Eye (tissue), 1 donor: ENCODE measurements around the gene WWC1.
A peak's percentile ranks its signal among the peaks of the same experiment; 100 is the strongest.
"Not testable (repeated sequence)": the region's sequence is repeated elsewhere in the genome, so short reads cannot be mapped to it uniquely, and the experiment has no call there.

ENCODE experiments used
- DNase-seq: peaks from one replicate; pipeline ENCODE4 v3.0.0-alpha.2; 2015

The WWC1 gene

GRCh38 chr5:168286863-168287262 is 4.6 kb upstream of the WWC1 start:
- not testable (repeated sequence) for DNase-seq

DNA sequence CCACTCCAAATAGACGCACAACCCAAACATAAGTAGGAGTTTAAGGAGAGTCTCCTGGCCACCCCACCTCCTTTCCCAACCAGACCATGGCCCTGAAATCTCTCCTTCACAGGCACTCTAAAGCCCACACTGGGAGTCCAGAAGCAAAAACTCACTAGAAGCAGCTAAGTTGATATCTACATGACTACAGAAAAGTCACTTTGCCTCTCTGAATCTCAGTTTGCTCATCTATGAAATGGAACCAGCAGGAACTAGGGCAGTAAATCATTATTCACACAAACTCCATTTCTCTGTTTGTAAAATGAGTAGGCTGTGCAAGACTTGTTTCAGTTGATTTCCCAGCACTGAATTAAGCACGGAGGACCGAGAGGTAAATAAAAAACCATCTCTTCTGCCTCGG is 4.1 kb upstream of the WWC1 start:
- no peak for DNase-seq

- no peak for DNase-seq
Observed at GRCh38 chr5:168288349-168289245, 2.8 kb upstream of the WWC1 start.

DNA sequence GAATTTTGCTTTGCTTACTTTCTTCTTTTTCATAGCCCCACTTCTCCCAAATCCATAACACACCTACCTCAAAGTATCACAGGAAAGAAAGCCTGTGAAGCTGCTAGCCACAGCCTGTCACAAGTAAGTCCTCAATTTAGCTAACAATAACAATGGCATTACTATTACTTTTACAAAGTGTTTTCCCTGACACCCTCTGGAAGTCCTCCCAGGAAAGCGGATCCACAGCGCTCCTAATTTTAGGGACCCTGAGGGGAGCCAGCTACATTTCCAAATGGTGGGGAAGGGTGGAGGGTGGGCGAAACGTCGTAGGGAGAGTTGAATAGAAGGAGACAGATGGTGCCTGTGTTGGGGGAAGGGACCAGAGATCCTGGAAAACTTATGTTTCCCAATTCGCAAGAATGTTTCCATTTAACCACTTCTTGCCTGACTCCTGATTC is 523 bp upstream of the WWC1 start:
- no peak for DNase-seq

DNA sequence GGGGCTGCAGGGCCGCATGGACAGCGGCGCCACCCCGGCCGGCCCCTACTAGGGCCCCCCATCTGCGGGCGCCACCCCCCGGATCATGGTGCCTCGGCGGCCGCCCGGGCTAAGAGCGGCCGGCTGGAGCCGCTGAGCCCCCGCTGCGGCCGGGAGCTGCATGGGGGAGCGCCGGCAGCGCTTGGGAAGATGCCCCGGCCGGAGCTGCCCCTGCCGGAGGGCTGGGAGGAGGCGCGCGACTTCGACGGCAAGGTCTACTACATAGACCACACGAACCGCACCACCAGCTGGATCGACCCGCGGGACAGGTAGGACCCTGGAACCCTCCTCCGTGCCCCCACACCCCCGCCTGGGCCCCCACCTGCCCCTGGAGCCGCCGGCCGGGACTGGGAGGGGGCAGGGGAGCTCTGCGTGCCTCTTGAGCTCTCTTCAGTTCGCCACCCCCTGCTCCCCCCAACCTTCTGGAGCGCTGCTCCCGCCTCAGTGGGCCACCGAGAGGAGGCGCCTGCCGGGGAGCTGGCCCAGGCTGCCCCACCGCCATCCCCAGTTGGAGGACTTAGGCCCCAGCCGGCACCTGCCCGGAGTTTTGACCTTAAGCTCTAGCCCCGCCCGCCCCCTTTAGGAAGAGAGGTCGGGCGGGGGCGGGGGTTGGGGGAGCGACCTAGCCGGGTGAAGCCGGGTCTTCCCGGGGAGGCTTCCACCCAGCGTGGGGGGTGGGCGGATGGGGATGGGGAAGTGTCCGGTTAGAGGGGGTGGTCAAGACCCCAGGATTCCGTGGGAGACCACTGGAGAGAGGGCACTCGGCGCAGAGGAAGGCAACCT is 730 bp downstream of the WWC1 start:
- peak; percentile 65 for DNase-seq

DNA sequence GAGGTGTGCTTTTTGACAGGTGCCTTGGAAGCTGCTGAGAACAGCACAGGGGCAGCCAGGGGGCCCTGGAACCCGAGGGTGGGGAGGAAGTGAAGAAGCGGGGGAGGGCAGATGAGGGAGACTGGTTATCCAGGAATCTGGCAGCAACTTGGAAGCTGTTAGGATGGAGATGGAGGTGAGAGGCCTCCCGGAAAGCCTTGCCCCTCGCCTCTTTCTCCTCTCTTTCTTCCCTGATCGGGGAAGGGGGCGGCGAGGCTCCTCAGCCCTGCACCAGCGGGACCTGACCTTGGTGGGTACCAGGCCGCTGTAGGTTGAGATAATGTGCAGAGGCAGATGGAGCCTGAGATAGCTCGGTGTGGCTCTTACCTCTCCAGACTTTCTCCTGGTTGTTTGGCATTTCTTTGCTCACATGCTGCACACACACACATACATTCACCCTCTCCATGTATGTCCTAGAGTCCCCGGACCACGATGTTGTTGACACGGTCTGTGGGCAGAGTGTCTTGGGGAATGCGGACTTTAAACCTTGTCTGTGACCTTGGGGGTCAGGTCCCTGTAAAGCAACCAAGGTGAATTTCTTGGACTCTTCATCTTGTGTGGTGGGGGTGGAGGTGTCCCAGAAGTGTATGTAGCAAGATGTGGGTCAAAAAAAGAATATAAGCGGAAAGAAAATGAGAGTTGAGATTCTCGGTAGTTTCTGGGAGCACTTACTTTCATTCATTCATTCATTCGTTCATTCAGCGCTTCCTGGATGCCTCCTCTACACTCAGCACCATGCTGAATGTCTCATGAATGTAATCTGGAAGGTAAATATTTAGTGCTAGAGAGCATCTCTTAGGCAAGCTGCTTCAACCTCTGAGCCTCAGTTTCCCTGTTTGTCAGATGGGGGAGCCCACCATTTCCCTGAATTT is 1.6 kb downstream of the WWC1 start:
- no peak for DNase-seq

DNA sequence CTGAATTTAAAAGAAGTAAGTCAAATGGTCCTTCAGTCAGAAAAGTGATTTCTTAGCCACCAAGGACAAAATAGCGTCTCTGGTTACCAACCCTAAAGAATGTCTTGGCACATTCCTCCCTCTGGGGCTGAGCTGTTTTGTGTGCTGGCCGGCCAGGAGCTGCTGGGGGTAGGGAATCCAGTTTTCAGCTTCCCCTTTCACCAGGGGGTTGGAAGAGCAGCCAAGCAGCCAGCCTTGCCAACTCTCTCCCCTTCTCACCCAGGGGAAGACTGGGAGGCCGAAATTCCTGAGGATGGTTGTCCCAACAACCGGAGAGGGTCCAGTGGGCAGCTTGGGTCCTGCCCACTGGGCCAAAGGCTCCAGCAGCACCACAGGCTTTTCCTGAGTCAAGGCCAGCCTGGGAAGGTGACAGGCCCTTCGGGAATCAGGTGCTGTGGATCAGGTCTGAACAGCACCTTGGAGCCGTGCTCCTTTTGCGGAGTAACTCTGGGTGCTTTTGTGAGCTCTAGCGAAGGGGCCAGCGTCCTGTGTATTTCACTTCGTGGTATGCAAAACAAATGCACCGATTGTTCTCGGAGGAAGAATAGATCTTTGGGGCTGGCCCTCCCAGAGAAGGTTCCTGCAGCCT is 4.2 kb downstream of the WWC1 start:
- DNase-seq, result peak; percentile 79

GRCh38 chr5:168296682-168297081 is 5.2 kb downstream of the WWC1 start:
- DNase-seq, result no peak

- no peak for DNase-seq
Observed at GRCh38 chr5:168298949-168299348, 7.5 kb downstream of the WWC1 start.

DNA sequence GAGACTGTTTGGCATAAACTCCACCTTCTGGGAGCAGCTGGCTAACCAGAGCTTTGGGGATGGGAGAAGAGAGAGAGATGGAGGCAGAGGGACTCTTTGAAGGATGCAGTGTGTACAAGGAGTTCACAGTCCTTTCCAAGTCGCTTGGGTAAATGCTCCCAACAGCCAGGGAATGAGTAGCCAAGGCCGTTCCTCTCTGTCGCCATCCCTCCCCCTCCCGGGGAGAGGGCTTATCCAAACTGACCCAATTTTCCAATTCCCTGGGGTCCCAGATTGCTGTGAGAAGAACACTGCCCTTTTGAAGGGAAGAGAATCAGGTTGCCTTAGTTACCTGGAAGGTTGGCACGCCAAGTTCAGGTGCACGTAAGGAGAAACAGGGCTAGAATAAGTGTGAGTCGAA is 7.9 kb downstream of the WWC1 start:
- DNase-seq, result no peak

- no peak for DNase-seq
Observed at GRCh38 chr5:168300326-168301182, 9.1 kb downstream of the WWC1 start.

GRCh38 chr5:168301593-168302390 is 10.3 kb downstream of the WWC1 start:
- no peak for DNase-seq

GRCh38 chr5:168302785-168303184 is 11.3 kb downstream of the WWC1 start:
- DNase-seq, result no peak

DNA sequence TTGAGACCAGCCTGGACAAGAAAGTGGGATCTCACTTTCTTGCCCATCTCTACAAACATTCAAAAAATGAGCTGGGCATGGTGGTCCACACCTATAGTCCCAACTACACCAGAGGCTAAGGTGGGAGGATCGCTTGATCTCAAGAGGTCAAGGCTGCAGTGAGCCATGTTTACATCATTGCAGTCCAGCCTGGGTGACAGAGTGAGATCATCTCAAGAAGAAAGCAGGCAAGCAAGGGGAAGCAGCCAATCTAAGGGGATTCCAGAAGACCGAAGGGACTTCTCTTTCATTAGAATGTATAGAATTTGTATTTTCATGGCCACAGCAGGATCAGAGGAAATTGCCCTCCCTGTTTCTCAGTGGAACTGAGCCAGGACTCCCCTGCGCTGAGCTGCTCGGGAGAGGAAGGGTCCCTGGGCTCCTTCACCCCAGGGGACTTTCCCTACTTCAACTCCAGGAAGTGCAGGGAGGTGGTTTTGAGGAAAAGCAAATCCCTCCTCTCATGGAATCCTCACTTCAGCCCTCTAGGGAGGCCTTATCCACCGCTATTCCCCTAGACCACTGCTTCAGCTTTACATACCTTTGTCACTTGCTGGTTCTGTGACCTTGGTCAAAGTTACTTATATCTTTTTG is 12.1 kb downstream of the WWC1 start:
- DNase-seq, result no peak

DNA sequence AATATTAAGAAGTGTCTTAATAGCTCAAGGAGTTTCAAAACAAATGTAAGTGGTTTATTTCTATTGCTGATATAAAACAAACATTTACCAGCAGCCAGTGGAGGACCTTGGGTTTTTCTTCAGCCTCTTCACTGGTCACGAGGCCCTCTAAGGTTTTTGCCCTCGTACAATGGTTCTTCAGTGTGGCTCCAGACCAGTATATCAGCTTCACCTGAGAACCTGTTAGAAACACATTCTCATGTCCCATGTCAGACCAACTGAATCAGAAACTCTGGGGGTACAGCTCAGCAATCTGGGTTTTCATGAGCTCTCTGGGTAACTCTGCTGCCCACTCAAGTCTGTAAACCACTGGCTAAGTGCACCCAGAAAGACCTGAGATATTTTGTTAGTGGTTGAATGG is 12.9 kb downstream of the WWC1 start:
- DNase-seq, result no peak

DNA sequence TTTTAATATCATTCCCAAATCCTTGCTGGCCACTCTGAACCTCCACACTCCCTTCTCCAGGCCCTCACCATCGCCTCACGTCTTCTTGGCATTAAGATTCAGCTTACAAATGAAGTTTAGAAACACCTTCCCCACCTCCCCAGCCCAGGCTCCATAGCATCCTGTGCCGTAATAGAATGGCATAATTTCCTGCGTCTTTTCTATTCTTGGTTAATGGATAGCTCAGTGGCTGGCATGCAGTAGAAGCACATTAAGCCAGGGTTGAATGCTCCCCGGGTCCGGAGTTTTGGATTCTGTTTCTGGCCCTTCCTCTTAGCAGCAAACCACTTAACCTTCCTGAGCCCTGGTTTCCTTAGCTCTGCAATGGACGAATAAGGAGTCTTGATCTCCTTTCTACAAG is 13.8 kb downstream of the WWC1 start:
- DNase-seq, result no peak

DNA sequence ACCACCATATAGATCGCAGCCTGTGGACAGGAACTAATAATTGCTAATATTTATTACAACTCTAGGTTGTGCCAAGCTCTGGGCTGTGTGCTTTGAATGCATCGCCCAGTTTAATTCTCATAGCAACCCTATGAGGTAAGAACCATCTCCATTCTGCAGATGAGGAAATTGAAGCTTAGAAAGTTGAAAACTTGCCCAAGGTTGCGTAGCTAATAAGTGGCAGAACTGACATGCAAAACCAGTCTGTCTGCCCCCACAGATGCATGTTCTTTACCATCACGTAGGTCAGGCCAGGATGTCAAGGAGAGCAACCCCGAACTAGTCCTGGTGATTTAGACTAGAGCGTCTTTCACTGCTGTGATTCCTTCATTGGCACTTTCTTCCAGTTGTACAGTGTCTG is 15.6 kb downstream of the WWC1 start:
- no peak for DNase-seq

DNA sequence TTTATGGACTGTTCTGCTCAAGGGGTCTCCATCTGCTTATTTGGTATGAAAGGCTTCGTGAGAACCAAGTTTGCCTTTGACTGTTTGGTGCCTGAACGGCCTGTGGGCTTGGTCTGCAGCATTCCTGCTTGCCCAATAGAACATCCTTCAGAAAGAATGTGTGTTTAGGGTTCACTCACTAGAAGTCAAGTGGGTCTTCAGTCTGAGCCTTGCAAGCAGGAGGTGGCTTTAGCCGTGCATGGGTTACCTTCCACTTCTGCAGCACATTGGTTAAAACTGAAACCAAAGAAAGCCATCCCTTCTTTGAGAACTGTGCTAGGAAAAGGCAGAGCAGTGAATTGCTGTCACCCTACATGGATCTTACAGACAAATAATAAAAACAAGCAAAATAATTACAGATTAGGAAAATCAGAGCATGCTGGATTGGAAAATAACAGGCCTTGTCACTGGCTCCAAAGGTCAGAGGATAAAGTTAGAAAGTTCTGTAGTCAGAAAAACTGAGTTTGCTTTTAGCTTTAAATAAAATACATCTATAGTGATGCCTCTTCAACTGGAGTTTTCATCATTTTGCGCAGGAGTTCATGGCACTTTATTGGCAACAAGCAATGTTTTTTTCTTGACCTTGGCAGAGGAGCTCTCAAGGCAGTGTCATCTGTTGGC is 16.6 kb downstream of the WWC1 start:
- DNase-seq, result no peak

- no peak for DNase-seq
Observed at GRCh38 chr5:168308976-168309598, 17.6 kb downstream of the WWC1 start.
